ENCODE measurements around the gene TMEM273.

- TF ChIP-seq CTCF (IDR thresholded peaks at IDR 0.05) (no peak), POLR2A (IDR thresholded peaks at IDR 0.05) (no peak), POLR2AphosphoS5 (IDR thresholded peaks at IDR 0.05) (no peak)
Measured at GRCh38 chr10:49117376-49118070, 70.7 kb downstream of the TMEM273 start.
